ENCODE measurements around the gene MYO3B.

The MYO3B gene

DNA sequence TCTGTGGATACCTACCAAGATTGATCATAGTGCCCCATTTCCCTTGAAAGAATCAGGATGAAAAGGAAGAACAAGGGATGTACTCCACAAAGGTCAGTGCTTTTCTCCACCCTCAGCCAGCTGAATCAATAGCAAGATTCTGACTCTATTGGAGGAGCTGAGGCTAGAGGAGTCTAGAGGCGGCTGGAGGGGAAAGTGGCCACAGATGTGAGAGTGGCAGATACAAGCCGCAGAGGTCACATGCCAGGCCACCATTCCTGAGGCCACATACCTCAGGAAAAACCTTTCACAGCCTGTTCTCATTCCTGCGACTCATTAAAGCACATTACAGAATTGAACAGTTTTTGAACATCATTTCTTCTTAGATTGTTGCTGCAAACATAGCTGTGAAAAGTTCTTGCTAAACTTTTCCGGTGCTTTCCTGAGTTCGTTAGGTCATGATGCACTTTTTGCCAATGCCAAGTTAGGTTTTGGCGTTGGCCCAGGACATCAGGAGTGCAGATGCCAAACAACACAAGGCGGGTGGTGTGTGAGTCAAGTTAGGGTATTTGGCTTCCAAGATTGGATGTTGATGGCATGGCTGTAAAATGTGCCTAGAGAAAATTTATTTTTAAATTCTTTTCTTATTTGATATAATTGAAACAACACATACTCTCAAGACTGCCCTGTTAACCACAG is 376.5 kb downstream of the MYO3B start:
- TF ChIP-seq GATA2 (IDR thresholded peaks at IDR 0.05; ENCODE audit: low read depth, low read length) (no peak), GATA3 (IDR thresholded peaks at IDR 0.05; ENCODE audit: low read depth, low read length) (no peak)

DNA sequence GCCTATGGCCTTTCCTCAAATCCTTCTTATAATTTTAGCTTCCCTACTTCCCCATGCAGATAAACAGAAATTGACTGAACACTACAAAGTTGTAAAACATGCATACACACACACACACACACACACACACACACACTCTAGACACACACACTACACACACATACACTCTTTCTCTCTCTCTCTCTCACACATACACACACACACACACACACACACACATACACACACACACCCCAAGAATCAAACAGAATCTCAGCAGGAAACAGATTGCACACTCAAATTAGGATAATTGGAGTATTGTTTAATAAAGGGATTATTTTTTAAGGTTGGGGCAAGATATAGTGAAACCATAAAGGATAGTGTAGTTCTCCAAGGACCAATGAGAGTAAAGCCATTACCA is 385.0 kb downstream of the MYO3B start:
- no peak for TF ChIP-seq GATA3 (IDR thresholded peaks at IDR 0.05; ENCODE audit: low read depth, low read length)

DNA sequence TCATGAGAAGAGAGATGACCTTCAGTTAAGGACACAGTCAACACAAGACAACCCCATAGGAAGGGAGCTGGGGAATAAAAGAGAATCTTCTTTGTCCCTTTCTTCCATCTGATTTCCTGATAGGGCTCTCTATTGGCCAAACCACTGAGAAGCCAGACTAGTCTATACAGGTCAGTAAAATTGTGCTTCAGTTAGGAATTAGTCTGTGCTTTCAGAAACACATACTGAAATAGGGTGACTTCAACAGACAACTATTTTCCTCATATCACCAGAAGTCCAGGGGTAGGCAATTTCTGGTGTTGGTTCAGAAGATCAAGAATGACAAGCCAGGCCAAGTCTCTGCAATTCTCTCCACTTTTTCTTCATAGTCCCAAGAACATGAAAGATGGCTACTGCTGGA is 385.5 kb downstream of the MYO3B start:
- TF ChIP-seq GATA3 (IDR thresholded peaks at IDR 0.05; ENCODE audit: low read depth, low read length) (no peak), GATA2 (IDR thresholded peaks at IDR 0.05; ENCODE audit: low read depth, low read length) (no peak)

DNA sequence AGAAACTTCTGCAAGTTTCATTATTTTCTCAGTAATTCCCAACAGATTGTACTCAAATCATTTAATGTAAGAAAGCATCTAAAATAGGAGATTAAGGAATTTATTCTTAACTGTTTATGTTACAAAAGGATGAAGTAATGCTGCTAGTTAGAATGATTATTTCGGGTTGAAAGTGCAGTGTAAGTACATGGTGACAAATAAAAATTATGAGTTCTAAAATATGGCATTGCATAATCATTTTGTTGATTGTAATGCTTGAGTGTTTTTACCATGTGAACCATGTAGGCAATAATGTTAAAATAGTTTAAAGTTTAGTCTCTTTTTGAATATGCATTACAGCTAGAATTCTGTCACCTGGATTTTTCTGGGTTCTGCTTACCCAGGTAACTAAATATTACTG is 388.2 kb downstream of the MYO3B start:
- TF ChIP-seq GATA3 (IDR thresholded peaks at IDR 0.05; ENCODE audit: low read depth, low read length) (no peak), GATA2 (IDR thresholded peaks at IDR 0.05; ENCODE audit: low read depth, low read length) (no peak)

DNA sequence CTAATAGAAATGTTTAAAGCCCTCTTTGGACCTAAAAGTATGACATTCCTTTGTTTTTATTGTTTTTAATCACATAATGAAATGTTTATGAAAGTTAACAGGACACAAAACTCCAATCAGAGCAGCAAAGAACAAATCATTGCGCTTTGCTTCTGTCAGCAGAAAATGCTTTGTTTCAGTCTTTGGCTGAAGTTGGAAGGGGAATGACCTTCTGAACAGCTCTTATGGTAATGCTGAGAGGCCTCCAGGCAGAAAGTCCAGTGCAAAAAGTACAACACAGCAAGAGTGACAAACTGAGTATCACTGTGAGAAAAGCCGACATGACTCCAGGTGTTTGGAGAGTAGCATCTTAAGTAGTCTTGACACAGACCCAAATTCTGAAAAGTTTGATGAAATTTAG is 389.5 kb downstream of the MYO3B start:
- TF ChIP-seq GATA3 (IDR thresholded peaks at IDR 0.05; ENCODE audit: low read depth, low read length) (no peak), GATA2 (IDR thresholded peaks at IDR 0.05; ENCODE audit: low read depth, low read length) (no peak)

DNA sequence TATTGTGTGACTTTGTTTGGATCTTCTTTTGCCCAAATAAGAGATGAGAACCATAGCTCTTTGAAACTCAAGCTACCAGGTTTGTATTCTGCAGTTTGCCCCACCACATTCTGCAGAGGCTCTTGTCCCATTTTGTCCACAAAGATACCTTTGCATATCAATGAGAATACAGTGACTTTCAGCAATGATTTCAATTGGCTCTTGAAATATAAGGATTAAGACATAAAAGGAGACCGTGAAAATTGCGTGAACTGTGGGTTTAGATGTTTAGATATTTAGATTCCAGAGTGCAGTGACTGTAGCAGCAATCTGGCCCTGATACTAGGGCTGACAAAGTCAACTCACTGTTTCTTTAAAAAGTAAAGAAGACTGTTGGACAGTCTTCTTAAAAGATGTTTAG is 390.6 kb downstream of the MYO3B start:
- TF ChIP-seq GATA2 (IDR thresholded peaks at IDR 0.05; ENCODE audit: low read depth, low read length) (no peak), GATA3 (IDR thresholded peaks at IDR 0.05; ENCODE audit: low read depth, low read length) (no peak)

DNA sequence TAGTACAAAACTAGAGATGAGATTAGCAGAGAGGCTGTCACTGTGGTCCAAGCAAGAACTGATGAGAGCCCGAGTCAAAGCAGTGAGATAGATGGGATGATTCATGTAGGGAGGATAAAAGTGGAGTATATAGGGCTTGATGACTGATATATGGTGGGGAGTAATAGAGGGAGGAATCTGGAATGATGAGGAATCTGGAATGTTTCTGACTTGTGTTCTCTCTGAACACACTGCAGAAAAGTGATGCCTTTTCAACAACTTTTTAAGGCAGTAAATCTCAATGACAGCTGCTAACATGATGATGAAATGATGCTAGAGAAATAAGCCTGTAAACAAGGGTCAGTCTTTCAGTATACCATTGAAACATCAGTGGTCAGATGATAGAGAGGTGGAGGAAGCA is 393.7 kb downstream of the MYO3B start:
- TF ChIP-seq GATA3 (IDR thresholded peaks at IDR 0.05; ENCODE audit: low read depth, low read length) (no peak), GATA2 (IDR thresholded peaks at IDR 0.05; ENCODE audit: low read depth, low read length) (no peak)

DNA sequence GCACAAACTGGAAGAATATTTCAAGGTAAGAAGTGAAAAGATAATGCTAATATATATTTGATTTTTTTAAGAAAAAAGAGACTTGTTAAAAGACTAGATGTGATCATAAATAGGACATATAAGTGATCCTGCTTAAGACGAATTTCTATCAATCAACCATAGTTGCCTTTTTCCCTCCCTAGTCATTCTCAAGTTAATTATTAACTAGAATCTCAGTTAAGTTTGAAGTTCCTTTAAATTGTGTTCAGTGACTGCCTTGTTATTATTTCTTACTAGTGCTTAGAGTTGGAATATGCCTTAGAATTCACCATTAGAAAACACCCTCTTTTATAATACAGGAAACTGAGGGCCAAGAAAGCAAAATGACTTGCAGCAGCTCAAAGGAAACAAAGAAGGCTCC is 395.7 kb downstream of the MYO3B start:
- TF ChIP-seq GATA3 (IDR thresholded peaks at IDR 0.05; ENCODE audit: low read depth, low read length) (no peak), GATA2 (IDR thresholded peaks at IDR 0.05; ENCODE audit: low read depth, low read length) (no peak)

DNA sequence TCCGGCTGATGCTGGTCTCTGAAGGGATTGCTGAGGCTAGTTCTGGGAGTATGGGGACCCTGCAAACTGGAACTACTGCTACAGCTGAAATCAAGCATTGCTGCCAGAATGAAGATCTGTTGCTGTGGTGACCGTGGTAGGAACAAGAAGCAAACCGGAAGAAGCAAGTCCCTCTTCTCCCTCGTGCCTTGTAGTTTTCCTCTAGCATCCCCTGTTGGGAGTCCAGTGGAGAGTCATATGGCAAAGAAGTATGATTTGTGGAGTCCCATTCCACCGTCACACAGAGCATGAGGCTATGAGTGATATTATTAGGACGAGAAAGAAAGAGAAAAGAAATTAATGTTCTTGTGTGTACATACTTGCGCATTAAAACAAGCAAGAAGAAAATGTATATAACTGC is 398.3 kb downstream of the MYO3B start:
- TF ChIP-seq GATA2 (IDR thresholded peaks at IDR 0.05; ENCODE audit: low read depth, low read length) (no peak), GATA3 (IDR thresholded peaks at IDR 0.05; ENCODE audit: low read depth, low read length) (no peak)

DNA sequence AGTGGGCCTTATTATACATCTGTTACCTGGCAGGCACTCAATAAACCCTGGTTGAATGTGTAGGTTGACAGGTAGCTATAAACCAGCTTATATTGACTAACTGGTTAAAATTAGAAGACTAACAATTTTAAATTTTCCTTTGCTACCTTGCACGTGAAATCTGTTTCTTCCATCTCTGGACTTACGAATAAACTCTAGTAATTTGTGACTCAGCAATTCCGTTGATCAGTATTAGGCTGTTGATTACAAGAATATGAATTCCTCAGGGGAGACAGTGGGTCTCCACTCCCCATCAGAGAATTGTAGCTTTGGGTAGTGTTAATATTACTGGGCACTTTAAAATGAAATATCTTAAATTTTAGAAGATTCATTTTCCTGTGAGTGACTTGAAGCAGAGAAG is 399.4 kb downstream of the MYO3B start:
- TF ChIP-seq GATA3 (IDR thresholded peaks at IDR 0.05; ENCODE audit: low read depth, low read length) = no peak
- no peak for TF ChIP-seq GATA2 (IDR thresholded peaks at IDR 0.05; ENCODE audit: low read depth, low read length)

DNA sequence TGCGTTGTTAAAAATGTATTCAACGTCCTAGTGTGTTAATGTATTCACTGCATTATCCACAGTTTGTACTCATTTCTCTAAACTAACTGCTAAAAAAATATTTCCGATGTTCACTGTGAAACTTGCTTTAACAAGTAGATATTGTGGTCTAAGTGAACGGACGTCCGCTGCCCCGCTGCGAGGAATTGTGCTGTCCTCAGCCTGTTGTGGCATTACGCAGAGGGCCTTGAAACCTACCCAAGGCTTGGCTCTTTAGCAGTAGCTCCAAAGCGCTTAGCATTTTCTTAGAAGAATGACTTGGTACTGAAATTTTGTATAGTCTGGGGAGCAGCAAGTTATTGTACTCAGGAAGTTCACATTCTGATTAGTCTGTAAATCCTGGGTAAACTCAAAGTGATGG is 400.7 kb downstream of the MYO3B start:
- TF ChIP-seq GATA2 (IDR thresholded peaks at IDR 0.05; ENCODE audit: low read depth, low read length) = no peak

DNA sequence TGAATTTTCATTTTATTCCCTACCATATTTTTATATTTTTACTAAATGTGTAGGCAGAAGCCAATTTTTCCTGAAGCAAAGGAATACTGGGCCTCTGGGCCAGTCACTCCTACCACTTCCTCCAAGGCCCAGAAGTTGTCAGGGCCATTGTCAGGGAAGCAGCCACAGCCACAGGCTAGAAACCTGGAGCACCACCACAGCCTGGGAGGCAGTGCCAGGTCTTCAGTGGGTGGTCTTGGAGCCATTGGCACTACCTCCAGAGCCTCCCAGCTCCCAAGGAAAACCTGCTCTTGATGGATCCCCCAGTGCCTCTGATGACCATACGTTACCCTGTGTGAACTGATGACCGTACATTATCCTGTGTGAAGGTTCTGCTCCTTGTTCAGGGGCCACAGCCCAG is 401.6 kb downstream of the MYO3B start:
- no peak for TF ChIP-seq GATA3 (IDR thresholded peaks at IDR 0.05; ENCODE audit: low read depth, low read length)
- TF ChIP-seq GATA2 (IDR thresholded peaks at IDR 0.05; ENCODE audit: low read depth, low read length) = no peak

DNA sequence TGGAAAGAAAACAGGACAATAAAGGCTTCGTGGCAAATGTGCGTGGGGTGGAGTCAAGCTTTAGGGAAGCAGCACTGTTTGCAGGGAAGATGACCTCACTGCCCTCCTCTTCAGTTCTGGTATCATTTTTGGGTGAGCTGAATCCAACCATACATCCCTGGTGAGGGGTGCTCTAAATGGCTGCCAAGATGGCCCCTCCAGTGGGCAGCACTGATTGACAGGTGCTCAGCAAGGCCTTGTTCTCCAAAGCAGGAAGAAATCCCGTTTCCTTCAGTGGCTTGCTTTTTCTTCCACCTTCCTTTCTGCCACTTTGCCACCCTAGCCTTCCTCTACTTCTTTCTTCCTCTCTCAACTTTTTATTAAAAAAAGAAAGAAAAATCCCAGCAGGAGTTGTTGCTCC is 404.4 kb downstream of the MYO3B start:
- no peak for TF ChIP-seq GATA2 (IDR thresholded peaks at IDR 0.05; ENCODE audit: low read depth, low read length)
- no peak for TF ChIP-seq GATA3 (IDR thresholded peaks at IDR 0.05; ENCODE audit: low read depth, low read length)

DNA sequence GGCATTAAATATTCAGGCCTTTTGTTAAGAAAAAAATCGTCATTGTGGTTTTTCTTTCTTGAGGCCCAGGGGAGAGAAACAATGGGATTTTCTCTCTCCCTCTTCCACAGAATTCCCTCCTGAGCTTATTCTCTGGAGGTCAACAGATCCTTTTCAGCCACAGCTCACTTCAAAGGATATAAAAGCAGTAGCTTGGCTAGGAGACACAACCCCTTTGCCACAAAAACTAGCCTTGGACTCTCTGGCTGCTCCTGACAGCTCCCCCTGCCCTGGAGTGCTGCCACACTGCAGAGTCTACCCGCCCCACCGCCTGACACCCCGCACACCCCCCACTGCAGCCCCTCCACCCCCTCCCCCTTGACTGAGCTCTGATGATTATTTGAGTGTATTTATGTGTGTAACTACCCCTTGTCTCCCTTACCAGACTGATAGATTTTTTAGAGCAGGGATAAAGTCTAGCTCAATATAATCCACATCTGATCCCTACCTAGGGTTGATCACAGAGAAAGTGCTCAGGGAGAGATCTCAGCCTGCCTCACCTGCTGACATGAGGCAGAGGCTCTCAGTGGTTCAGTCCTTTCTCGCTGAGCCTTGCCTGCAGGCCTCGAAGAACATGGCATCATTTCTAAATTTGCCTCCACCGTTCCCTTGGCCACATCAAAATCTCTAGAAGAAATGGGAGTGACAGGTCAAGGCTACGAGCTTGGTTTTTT is 405.0 kb downstream of the MYO3B start:
- TF ChIP-seq GATA2 (IDR thresholded peaks at IDR 0.05; ENCODE audit: low read depth, low read length) (no peak), GATA3 (IDR thresholded peaks at IDR 0.05; ENCODE audit: low read depth, low read length) (no peak)

DNA sequence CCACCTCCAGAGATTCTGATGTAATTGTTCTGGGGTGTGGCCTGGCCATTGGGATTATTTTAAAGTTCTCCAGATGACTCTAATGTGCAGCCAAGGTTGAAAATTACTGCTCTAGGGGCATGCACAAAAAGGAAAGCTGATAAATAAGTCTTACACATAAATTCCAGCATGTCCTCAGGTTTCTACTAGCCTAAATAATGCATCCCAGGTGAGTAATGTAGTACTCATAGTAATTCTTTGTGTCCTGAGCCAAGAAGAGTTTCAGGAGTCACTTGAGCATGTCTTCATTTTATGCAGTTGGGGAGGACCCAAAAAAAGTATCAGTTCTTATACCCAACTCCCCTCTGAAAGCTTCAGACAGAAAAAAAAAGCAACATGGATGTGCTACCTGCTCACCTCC is 407.1 kb downstream of the MYO3B start:
- no peak for TF ChIP-seq GATA3 (IDR thresholded peaks at IDR 0.05; ENCODE audit: low read depth, low read length)
- no peak for TF ChIP-seq GATA2 (IDR thresholded peaks at IDR 0.05; ENCODE audit: low read depth, low read length)
